ENCODE results near the gene GRM7. TPM values are rescaled to one million over a fixed set of nuclear protein-coding genes. Genes with fewer than 3 reads are reported as not detected.

The GRM7 gene
- total and polyA plus RNA-seq, 4 experiments from 2014 or later = not detected

- no peak for DNase-seq
- Histone ChIP-seq H3K27me3 (ENCODE audit: insufficient read depth, low read length) (no peaks in the 10 kb centered on the region), H3K36me3 (ENCODE audit: insufficient read depth, low read length) (no peaks in the 10 kb centered on the region), H3K4me3 (ENCODE audit: low read length in 2 of 2) (no peak overlapping the region), H3K27ac (ENCODE audit: low read depth, low read length) (no peak overlapping the region), H3K4me1 (ENCODE audit: insufficient read depth, low read length) (no peaks in the 10 kb centered on the region), H3K9me3 (ENCODE audit: control insufficient read depth in 1 of 2, low read length in 2 of 2) (no peaks in the 10 kb centered on the region)
- Mint-ChIP-seq H3K9me3 (no peaks in the 10 kb centered on the region), H3K27ac (no peak overlapping the region), H3K27me3 (no peaks in the 10 kb centered on the region), H3K4me1 (no peaks in the 10 kb centered on the region), H3K4me3 (no peak overlapping the region), H3K36me3 (no peaks in the 10 kb centered on the region)
- intact Hi-C loops (cut with micrococcal nuclease) = no loop called here
- CTCF ChIA-PET (ENCODE audit: partially characterized antibody) = interaction anchor here (1.0 kb wide), 1 partner anchor 601 kb away, joined by 3 read pairs; no protein-coding TSS in a partner anchor
- POLR2A ChIA-PET (ENCODE audit: partially characterized antibody) = no interaction called here
Measured at GRCh38 chr3:7700539-7700938, 839.6 kb downstream of the GRM7 start.

GRCh38 chr3:7700977-7701376 is 840.1 kb downstream of the GRM7 start:
- no peaks in the 10 kb centered on the region for H3K4me1 Mint-ChIP-seq
- H3K27me3 ChIP-seq (ENCODE audit: insufficient read depth, low read length) = no peaks in the 10 kb centered on the region
- no peak overlapping the region for H3K4me3 ChIP-seq (ENCODE audit: low read length in 2 of 2)
- CTCF ChIA-PET (ENCODE audit: partially characterized antibody) = interaction anchor here (1.0 kb wide), 1 partner anchor 600 kb away, joined by 3 read pairs; no protein-coding TSS in a partner anchor
- POLR2A ChIA-PET (ENCODE audit: partially characterized antibody) = no interaction called here
- H3K27ac Mint-ChIP-seq = no peak overlapping the region
- no peaks in the 10 kb centered on the region for H3K36me3 Mint-ChIP-seq
- intact Hi-C loops (cut with micrococcal nuclease) = no loop called here
- no peak overlapping the region for H3K4me3 Mint-ChIP-seq
- H3K36me3 ChIP-seq (ENCODE audit: insufficient read depth, low read length) = no peaks in the 10 kb centered on the region
- no peak overlapping the region for H3K27ac ChIP-seq (ENCODE audit: low read depth, low read length)
- no peaks in the 10 kb centered on the region for H3K9me3 Mint-ChIP-seq
- no peak for DNase-seq
- no peaks in the 10 kb centered on the region for H3K9me3 ChIP-seq (ENCODE audit: control insufficient read depth in 1 of 2, low read length in 2 of 2)
- H3K27me3 Mint-ChIP-seq = no peaks in the 10 kb centered on the region
- no peaks in the 10 kb centered on the region for H3K4me1 ChIP-seq (ENCODE audit: insufficient read depth, low read length)

- Histone ChIP-seq H3K4me1 (ENCODE audit: insufficient read depth, low read length) (no peaks in the 10 kb centered on the region), H3K4me3 (ENCODE audit: low read length in 2 of 2) (no peak overlapping the region), H3K36me3 (ENCODE audit: insufficient read depth, low read length) (no peaks in the 10 kb centered on the region), H3K9me3 (ENCODE audit: control insufficient read depth in 1 of 2, low read length in 2 of 2) (no peaks in the 10 kb centered on the region), H3K27ac (ENCODE audit: low read depth, low read length) (no peak overlapping the region), H3K27me3 (ENCODE audit: insufficient read depth, low read length) (no peaks in the 10 kb centered on the region)
- Mint-ChIP-seq H3K9me3 (peaks cover 0 to 4% (median 0%) of the 10 kb centered on the region in 8 donors), H3K36me3 (no peaks in the 10 kb centered on the region), H3K27ac (no peak overlapping the region), H3K4me1 (peaks cover 0 to 4% (median 2%) of the 10 kb centered on the region in 4 donors), H3K27me3 (no peaks in the 10 kb centered on the region), H3K4me3 (no peak overlapping the region)
- DNase-seq = no peak
- CTCF ChIA-PET (ENCODE audit: partially characterized antibody) = no interaction called here
- intact Hi-C loops (cut with micrococcal nuclease) = no loop called here
- POLR2A ChIA-PET (ENCODE audit: partially characterized antibody) = no interaction called here
Measured at GRCh38 chr3:7707187-7707586, 846.3 kb downstream of the GRM7 start.

- Histone ChIP-seq H3K4me3 (ENCODE audit: low read length in 2 of 2) (no peak overlapping the region), H3K27me3 (ENCODE audit: insufficient read depth, low read length) (no peaks in the 10 kb centered on the region), H3K36me3 (ENCODE audit: insufficient read depth, low read length) (no peaks in the 10 kb centered on the region), H3K9me3 (ENCODE audit: control insufficient read depth in 1 of 2, low read length in 2 of 2) (no peaks in the 10 kb centered on the region), H3K4me1 (ENCODE audit: insufficient read depth, low read length) (no peaks in the 10 kb centered on the region), H3K27ac (ENCODE audit: low read depth, low read length) (no peak overlapping the region)
- DNase-seq = no peak
- intact Hi-C loops (cut with micrococcal nuclease) = no loop called here
- no peak overlapping the region for H3K4me3 Mint-ChIP-seq
- H3K9me3 Mint-ChIP-seq = peaks cover 0 to 4% (median 0%) of the 10 kb centered on the region in 8 donors
- ChIA-PET CTCF (ENCODE audit: partially characterized antibody) (no interaction called here), POLR2A (ENCODE audit: partially characterized antibody) (no interaction called here)
- no peaks in the 10 kb centered on the region for H3K27me3 Mint-ChIP-seq
- H3K4me1 Mint-ChIP-seq = peaks cover 0 to 4% (median 2%) of the 10 kb centered on the region in 4 donors
- no peaks in the 10 kb centered on the region for H3K36me3 Mint-ChIP-seq
- H3K27ac Mint-ChIP-seq = no peak overlapping the region
Measured at GRCh38 chr3:7709376-7710082, 848.6 kb downstream of the GRM7 start.

- ChIA-PET POLR2A (ENCODE audit: partially characterized antibody) (no interaction called here), CTCF (ENCODE audit: partially characterized antibody) (no interaction called here)
- Mint-ChIP-seq H3K4me1 (peaks cover 0 to 4% (median 2%) of the 10 kb centered on the region in 4 donors), H3K4me3 (no peak overlapping the region), H3K27me3 (no peaks in the 10 kb centered on the region), H3K27ac (no peak overlapping the region), H3K36me3 (no peaks in the 10 kb centered on the region), H3K9me3 (peaks cover 0 to 4% (median 0%) of the 10 kb centered on the region in 8 donors)
- H3K27me3 ChIP-seq (ENCODE audit: insufficient read depth, low read length) = no peaks in the 10 kb centered on the region
- H3K9me3 ChIP-seq (ENCODE audit: control insufficient read depth in 1 of 2, low read length in 2 of 2) = no peaks in the 10 kb centered on the region
- no peaks in the 10 kb centered on the region for H3K4me1 ChIP-seq (ENCODE audit: insufficient read depth, low read length)
- no peak overlapping the region for H3K27ac ChIP-seq (ENCODE audit: low read depth, low read length)
- H3K4me3 ChIP-seq (ENCODE audit: low read length in 2 of 2) = no peak overlapping the region
- intact Hi-C loops (cut with micrococcal nuclease) = no loop called here
- no peaks in the 10 kb centered on the region for H3K36me3 ChIP-seq (ENCODE audit: insufficient read depth, low read length)
- no peak for DNase-seq
Measured at GRCh38 chr3:7710284-7710683, 849.4 kb downstream of the GRM7 start.

- H3K9me3 Mint-ChIP-seq = peaks cover 0 to 5% (median 0%) of the 10 kb centered on the region in 8 donors
- H3K4me3 ChIP-seq (ENCODE audit: low read length in 2 of 2) = no peak overlapping the region
- H3K27me3 Mint-ChIP-seq = no peaks in the 10 kb centered on the region
- H3K36me3 ChIP-seq (ENCODE audit: insufficient read depth, low read length) = no peaks in the 10 kb centered on the region
- no peak overlapping the region for H3K4me3 Mint-ChIP-seq
- intact Hi-C loops (cut with micrococcal nuclease) = no loop called here
- POLR2A ChIA-PET (ENCODE audit: partially characterized antibody) = interaction anchor here (0.7 kb wide), 1 partner anchor 102 kb away, joined by 3 read pairs; no protein-coding TSS in a partner anchor
- DNase-seq = no peak
- no peak overlapping the region for H3K27ac Mint-ChIP-seq
- no peaks in the 10 kb centered on the region for H3K9me3 ChIP-seq (ENCODE audit: control insufficient read depth in 1 of 2, low read length in 2 of 2)
- H3K4me1 Mint-ChIP-seq = peaks cover 0 to 2% (median under 1%) of the 10 kb centered on the region in 4 donors
- CTCF ChIA-PET (ENCODE audit: partially characterized antibody) = no interaction called here
- H3K36me3 Mint-ChIP-seq = no peaks in the 10 kb centered on the region
- no peaks in the 10 kb centered on the region for H3K27me3 ChIP-seq (ENCODE audit: insufficient read depth, low read length)
- H3K27ac ChIP-seq (ENCODE audit: low read depth, low read length) = no peak overlapping the region
- no peaks in the 10 kb centered on the region for H3K4me1 ChIP-seq (ENCODE audit: insufficient read depth, low read length)
Measured at GRCh38 chr3:7713724-7714123, 852.8 kb downstream of the GRM7 start.

GRCh38 chr3:7720649-7721297 is 859.9 kb downstream of the GRM7 start:
- Mint-ChIP-seq H3K27ac (no peak overlapping the region), H3K36me3 (no peaks in the 10 kb centered on the region), H3K4me1 (no peaks in the 10 kb centered on the region), H3K4me3 (no peak overlapping the region), H3K27me3 (no peaks in the 10 kb centered on the region), H3K9me3 (peaks cover 0 to 1% (median 0%) of the 10 kb centered on the region in 8 donors)
- intact Hi-C loops (cut with micrococcal nuclease) = no loop called here
- ChIA-PET CTCF (ENCODE audit: partially characterized antibody) (no interaction called here), POLR2A (ENCODE audit: partially characterized antibody) (no interaction called here)
- no peaks in the 10 kb centered on the region for H3K4me1 ChIP-seq (ENCODE audit: insufficient read depth, low read length)
- H3K4me3 ChIP-seq (ENCODE audit: low read length in 2 of 2) = no peak overlapping the region
- no peaks in the 10 kb centered on the region for H3K36me3 ChIP-seq (ENCODE audit: insufficient read depth, low read length)
- DNase-seq = no peak
- H3K27me3 ChIP-seq (ENCODE audit: insufficient read depth, low read length) = no peaks in the 10 kb centered on the region
- no peaks in the 10 kb centered on the region for H3K9me3 ChIP-seq (ENCODE audit: control insufficient read depth in 1 of 2, low read length in 2 of 2)
- no peak overlapping the region for H3K27ac ChIP-seq (ENCODE audit: low read depth, low read length)

All from CD4-positive, alpha-beta memory T cell (primary cell).